Measurements from ENCODE around the gene THRSP.
"Not testable (repeated sequence)": the region's sequence is repeated elsewhere in the genome, so short reads cannot be mapped to it uniquely, and the experiment has no call there.

The THRSP gene, protein sequence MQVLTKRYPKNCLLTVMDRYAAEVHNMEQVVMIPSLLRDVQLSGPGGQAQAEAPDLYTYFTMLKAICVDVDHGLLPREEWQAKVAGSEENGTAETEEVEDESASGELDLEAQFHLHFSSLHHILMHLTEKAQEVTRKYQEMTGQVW

DNA sequence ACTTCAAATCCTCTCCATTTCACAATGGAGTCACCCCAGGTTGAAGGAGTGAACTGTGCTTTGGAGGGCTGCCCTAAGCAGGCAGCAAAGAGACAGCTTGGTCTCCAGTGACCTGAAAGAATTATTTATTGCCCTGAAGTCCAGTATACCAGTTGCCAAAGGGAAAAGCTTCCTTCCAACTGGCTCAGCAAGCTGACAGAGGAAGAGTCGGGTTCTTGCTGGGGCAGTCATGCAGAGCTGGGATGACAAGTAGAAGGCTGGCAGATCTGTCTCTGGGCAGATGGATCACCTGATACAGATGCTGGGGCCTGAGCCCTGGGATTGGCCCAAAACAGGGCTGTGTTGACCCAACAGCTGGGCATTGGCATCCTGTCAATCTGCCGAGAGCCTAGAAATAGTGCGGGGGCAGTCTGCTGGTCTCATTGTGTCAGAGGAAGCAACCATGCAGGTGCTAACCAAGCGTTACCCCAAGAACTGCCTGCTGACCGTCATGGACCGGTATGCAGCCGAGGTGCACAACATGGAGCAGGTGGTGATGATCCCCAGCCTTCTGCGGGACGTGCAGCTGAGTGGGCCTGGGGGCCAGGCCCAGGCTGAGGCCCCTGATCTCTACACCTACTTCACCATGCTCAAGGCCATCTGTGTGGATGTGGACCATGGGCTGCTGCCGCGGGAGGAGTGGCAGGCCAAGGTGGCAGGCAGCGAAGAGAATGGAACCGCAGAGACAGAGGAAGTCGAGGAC is at the start of gene THRSP:
THRSP (plus strand) TSS at position 422 of the 742 bp plus-strand sequence; CDS start at position 443, 21 bp downstream.
- TF ChIP-seq, protein P1, sequence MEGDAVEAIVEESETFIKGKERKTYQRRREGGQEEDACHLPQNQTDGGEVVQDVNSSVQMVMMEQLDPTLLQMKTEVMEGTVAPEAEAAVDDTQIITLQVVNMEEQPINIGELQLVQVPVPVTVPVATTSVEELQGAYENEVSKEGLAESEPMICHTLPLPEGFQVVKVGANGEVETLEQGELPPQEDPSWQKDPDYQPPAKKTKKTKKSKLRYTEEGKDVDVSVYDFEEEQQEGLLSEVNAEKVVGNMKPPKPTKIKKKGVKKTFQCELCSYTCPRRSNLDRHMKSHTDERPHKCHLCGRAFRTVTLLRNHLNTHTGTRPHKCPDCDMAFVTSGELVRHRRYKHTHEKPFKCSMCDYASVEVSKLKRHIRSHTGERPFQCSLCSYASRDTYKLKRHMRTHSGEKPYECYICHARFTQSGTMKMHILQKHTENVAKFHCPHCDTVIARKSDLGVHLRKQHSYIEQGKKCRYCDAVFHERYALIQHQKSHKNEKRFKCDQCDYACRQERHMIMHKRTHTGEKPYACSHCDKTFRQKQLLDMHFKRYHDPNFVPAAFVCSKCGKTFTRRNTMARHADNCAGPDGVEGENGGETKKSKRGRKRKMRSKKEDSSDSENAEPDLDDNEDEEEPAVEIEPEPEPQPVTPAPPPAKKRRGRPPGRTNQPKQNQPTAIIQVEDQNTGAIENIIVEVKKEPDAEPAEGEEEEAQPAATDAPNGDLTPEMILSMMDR (conservative IDR thresholded peaks at IDR 0.05; ENCODE audit: control insufficient read depth, insufficient read depth, low read depth, low read length): no peak
- DNase-seq (ENCODE audit: low read depth): no peak
- no peak within 1 kb of the TSS for H3K4me3 ChIP-seq (ENCODE audit: control insufficient read depth, low read depth, low read length)

DNA sequence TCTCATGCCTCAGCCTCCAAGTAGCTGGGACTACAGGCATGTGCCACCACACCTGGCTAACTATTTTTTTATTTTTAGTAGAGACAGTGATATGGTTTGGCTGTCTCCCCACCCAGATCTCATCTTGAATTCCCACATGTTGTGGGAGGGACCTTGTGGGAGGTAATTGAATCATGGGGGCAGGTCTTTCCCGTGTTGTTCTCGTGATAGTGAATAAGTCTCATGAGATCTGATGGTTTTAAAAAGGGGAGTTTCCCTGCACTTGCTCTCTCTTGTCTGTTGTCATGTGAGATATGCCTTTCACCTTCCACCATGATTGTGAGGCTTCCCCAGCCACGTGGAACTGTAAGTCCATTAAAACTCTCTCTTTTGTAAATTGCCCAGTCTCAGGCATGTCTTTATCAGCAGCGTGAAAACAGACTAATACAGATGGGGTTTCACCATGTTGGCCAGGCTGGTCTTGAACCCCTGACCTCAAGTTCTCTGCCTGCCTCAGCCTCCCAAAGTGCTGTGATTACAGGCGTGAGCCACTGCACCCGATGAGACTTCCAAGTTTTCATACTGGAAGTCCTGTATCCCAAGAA is 48.6 kb upstream of the THRSP start:
- H3K4me3 ChIP-seq (ENCODE audit: control insufficient read depth, low read depth, low read length); DNase-seq (ENCODE audit: low read depth): not testable (repeated sequence)

DNA sequence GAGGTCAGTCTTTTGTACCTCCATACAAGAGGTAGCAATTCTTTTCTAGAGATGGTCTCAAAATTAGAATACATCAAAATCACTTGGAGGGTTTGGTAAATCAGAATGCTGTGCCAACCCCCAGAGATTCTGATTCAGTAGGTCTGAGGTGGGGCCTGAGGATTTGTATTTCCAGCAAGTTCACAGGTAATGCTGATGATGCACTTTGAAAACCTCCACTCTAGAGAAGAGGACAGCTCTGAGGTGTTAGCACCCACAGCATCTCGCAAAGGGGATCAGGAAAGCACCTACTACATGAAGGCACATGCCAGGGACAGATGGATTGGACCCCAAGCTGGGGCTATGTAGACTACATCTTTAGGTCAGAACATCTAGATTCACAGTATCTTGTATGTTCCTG is 47.8 kb upstream of the THRSP start:
- no peak for DNase-seq (ENCODE audit: low read depth)
- H3K4me3 ChIP-seq (ENCODE audit: control insufficient read depth, low read depth, low read length): no peak overlapping the region
- TF ChIP-seq, protein P1 (conservative IDR thresholded peaks at IDR 0.05; ENCODE audit: control insufficient read depth, insufficient read depth, low read depth, low read length): no peak

DNA sequence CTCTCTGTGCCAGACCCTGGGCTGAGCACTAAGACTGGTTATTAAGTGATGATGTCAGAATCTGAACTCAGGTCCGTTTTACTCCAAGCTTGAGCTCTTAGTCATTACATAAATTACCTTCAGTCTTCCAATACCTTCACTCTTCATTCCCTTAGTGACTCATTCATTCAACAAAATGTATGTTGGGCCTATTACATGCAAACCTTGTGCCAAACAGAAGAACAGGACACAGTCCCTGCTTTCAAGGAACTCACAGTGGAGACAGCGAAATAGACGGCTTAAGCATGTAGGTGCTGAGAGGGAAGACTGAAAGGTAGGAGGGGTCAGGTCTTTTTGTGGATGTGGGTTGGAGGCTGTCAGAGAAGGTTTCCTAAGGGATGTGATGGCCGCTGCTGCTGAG is 43.9 kb upstream of the THRSP start:
- TF ChIP-seq, protein P1 (conservative IDR thresholded peaks at IDR 0.05; ENCODE audit: control insufficient read depth, insufficient read depth, low read depth, low read length): no peak
- DNase-seq (ENCODE audit: low read depth): no peak
- H3K4me3 ChIP-seq (ENCODE audit: control insufficient read depth, low read depth, low read length): no peak overlapping the region

DNA sequence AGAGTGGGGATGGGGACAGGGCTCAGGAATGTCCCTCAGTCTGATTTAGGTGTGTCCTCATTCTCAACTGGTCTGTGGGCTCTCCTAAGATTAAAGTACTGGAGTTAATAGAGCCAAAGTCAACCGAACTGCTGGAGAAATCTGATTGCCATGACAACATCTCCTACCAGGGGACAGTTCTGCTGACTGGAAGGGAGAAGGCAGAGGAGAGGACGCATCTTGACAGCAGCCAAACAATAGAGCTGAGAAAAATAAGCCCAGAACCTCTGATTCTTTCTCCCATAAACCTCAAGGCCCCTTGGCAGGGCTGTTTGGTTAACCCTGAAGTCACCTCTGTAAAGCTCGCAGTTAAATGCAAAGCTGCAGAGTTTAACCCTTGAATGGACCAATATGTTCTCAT is 43.4 kb upstream of the THRSP start:
- TF ChIP-seq, protein P1 (conservative IDR thresholded peaks at IDR 0.05; ENCODE audit: control insufficient read depth, insufficient read depth, low read depth, low read length): no peak
- no peak for DNase-seq (ENCODE audit: low read depth)
- no peak overlapping the region for H3K4me3 ChIP-seq (ENCODE audit: control insufficient read depth, low read depth, low read length)

DNA sequence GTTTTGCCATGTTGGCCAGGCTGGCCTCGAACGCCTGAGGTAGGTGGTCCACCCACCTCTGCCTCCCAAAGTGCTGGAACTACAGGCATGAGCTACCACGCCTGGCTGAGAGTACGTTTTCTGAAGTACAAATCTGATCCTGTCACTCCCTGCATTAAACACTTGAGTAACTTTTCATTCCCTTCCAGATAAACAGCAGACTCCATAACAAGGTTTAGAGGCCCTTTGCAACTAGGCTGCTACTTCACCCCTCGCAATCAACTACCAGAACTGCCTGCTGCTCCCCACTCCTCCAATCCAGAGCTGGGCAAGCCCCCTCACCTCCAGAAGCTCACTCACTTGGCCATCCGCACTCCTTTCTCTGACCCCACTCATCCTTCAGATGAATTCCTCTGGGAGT is 42.0 kb upstream of the THRSP start:
- DNase-seq (ENCODE audit: low read depth): no peak
- TF ChIP-seq, protein P1 (conservative IDR thresholded peaks at IDR 0.05; ENCODE audit: control insufficient read depth, insufficient read depth, low read depth, low read length): no peak
- no peak overlapping the region for H3K4me3 ChIP-seq (ENCODE audit: control insufficient read depth, low read depth, low read length)

All from fibroblast of mammary gland (primary cell).